Skeletal muscle cell (primary cell): ENCODE results near the gene LSM2.
"Not testable (repeated sequence)": the region's sequence is repeated elsewhere in the genome, so short reads cannot be mapped to it uniquely, and the experiment has no call there.

Experiments
- DNase-seq: peaks from one replicate; pipeline ENCODE4 v3.0.0-alpha.2; 2010; ENCODE audit warnings: low read depth
- H3K4me3 ChIP-seq: 2 replicates; pipeline ENCODE4 v1.5.1; 2011; ENCODE audit warnings: low read depth, mild to moderate bottlenecking, control low read depth, low read length, moderate library complexity

The LSM2 gene

DNA sequence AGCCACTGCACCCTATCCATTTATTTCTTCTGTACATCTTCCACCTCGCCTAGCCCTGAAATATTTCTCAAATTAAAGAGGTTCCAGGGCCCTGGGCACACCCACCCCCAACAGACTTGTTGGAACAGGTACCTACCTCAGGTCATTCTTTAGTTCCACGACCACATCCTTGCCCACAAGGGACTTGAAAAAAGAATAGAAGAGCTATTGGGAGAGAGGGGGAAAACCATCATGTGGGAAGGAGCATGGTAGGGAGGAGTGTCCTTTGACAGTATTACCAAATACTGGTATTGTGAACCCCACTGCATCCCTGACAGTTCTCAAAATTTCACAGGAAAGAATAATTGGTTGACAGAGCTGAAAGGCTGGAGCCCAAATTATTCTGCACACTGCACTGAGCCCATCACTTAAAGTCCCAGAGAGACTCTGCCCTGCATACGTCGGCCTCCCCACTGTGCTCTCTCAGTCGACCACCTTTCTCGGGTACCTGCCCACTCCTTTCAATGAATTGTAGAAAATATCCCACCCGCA, 762 bp downstream of the LSM2 start:
- DNase-seq: no peak

DNA sequence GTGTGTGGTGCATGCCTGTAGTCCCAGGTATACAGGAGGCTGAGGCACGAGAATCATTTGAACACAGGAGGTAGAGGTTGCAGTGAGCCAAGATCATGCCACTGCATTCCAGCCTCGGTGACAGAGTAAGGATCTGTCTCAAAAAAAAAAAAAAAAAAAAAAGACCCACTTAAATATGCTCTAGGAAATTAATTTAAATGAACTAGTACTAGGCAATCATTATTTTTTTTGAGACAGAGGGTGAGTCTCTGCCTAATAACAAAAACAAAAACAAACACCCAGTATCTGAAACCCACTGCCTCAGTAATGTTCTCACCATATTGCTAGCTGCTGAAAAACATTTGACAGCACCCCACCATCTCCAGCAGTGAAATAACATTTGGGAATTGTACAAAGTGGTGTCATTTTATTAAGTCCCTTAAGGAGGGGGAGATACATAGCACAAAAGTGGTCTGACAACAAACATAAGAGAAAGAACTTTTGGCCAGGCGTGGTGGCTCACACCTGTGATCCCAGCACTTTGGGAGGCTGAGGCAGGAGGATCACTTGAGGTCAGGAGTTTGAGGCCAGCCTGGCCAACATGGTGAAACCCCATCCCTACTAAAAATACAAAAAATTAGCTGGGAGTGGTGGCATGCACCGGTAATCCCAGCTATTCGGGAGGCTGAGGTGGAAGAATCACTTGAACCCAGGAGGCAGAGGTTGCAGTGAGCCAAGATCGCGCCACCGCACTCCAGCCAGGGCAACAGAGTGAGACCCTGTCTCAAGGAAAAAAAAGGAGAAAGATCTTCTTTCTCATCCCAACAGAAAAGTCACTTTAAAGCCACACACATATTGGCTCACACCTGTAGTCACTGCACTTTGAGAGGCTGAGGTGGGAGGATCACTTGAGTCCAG, 5.5 kb downstream of the LSM2 start:
- H3K4me3 ChIP-seq, DNase-seq: not testable (repeated sequence)

More for the DNA sequence above, 762 bp downstream of the LSM2 start:
- peak overlapping the region; percentile 85 for H3K4me3 ChIP-seq

DNA sequence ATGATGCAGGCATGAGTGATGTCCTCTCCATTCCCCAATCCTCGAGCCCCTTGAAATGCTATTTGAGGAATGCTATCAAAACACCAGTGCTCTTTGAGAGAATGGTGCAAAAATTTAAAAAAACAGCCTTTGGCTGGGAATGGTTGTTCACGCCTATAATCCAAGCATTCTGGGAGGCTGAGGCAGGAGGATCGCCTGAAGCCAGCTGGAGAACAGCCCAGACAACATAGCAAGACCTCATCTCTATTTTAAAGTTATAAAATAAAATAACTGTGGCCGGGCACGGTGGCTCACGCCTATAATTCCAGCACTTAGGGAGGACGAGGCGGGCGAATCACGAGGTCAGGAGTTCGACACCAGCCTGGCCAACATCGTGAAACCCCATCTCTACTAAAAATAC, 7.0 kb downstream of the LSM2 start:
- no peak overlapping the region for H3K4me3 ChIP-seq

DNA sequence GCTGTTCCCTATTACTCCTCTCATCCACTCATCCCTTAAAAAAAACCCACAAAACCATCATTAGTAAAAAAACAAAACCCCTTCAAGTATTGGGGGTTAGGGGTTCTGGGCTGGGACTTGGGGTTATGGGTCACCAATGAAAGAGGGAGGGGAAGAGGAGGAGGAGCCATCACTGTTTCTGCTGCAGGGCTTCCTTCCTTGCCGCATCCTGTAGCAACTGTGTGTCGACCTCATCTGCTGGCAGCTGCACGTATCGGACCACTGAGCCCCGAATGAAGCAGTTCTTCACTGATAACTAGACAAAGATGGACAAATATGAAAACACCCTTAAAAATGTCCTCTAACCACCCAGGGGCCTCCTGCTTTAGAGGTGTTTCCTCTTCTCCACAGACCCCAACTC, 9.2 kb downstream of the LSM2 start:
- H3K4me3 ChIP-seq: no peak overlapping the region
- no peak for DNase-seq

More for the DNA sequence above, 7.0 kb downstream of the LSM2 start:
- DNase-seq: no peak

DNA sequence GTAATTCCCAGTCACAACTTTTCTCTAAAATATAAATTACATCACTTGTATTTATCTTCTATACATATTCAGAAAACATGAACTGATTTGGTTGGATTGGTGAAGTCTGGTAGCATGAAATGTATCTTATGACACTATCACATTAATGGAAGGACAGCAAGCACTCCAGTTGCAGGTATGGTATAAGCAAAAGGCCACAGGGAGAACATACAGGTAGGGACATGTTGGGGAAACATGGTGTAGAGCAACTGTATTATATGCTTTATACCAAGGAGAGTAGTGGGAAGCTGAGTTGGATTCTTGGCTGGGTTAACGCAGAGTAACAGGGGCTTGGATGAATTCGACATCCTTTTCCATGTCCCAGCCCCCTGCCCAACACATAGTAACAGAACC, 9.8 kb downstream of the LSM2 start:
- no peak for DNase-seq
- H3K4me3 ChIP-seq: no peak overlapping the region

DNA sequence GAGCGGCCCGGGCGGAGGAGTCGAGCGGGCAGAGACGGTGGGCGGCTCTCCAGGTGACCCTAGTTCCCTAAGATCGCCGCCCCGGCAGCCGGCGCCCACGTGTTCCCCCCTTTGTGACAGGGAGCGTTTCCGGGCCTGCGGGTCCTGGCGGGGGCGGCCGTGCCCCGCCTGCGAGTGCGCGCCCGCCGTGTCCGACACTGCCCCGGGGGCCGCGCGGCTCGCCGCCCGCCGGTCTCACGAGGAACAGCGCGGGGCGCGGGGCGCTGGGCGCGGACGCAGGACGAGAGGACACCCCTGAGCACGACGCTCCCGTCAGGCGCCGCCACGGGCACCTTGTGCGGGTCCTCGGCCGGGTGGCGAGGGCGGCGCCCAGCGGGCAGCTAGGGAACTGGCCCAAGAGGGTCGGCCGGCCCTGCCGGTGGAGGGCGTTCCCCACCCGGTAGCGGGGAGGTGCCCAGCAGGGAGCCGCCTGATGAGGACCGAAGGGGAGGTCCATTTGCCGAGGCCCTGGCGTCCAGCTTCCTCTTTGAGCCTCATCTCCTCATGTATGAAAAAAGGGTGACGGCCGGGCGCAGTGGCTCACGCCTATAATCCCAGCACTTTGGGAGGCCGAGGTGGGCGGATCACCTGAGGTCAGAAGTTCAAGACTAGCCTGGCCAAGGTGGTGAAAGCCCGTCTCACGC, 11.0 kb downstream of the LSM2 start, which contains the start of gene VARS1:
Gene VARS1, minus strand, starts transcription at position 137 of the 683 bp plus-strand sequence. CDS start 535 bp downstream, outside the sequence.
- peak within 1 kb of the TSS; percentile 93 for H3K4me3 ChIP-seq
- peak; percentile 60 for DNase-seq

DNA sequence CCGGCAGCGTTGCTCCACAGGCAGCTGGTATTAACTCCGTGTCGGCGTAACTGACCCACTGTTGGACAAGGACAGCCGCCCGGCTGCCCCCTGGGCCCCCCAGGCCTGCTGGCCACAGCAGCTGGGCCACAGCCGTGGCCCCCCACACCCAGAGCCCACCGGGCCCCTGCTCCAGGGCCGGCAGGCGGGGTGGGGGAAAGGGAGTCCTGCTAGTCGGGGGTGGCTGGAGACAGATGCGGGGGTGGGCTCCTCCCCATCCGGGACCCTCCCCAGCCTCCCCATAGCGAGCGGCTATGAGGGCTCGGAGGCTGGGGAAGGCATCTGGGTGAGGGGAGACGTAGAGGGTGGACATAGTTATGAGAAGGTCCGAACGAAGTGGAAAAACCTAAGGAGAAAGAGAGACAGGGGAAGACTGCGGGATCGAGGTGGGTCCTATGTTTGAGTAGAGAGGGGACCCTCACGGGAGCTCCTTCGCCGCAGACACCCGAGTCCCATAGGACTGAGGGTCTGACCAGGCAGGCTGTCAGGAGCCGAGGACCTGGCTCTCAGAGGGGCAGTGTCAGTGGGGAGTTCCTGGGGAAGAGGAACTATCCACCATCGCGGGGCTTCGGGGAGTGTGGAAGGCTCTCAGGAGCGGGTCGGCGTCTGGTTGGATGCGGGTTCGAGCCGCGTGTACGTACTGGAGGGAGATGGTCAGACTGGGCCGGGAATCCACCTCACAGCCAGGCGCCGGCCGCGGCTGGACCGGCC, 11.7 kb downstream of the LSM2 start:
- no peak for DNase-seq

DNA sequence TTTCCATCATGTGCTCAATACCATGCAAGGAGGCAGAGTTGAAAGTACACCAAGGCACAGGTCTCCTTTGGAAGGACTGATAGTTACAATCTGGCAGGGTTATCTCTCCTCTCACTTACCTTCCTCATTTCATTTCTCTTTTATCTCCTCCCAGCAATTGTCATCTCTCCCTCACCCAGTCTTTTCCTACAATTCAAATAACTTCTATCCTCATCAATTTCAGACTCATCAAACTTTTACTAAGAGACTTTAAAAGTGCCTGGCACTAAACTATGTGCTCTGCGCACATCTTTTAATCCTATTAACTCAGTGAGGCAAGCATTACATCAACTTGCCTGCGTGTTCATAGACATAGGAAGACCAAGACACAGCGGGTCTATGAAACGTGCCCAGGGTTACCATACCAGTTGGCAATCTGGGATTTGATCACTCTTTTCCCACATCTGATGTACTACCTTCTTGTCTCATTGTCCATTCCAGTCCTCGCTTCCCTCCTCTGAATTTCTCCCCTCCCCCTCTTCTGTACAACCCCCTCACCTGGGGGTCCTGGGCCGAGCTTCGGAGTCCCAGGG, 12.4 kb downstream of the LSM2 start:
- H3K4me3 ChIP-seq: peak overlapping the region; percentile 93
- no peak for DNase-seq

More for the DNA sequence above, 11.7 kb downstream of the LSM2 start:
- H3K4me3 ChIP-seq: peak overlapping the region; percentile 93

DNA sequence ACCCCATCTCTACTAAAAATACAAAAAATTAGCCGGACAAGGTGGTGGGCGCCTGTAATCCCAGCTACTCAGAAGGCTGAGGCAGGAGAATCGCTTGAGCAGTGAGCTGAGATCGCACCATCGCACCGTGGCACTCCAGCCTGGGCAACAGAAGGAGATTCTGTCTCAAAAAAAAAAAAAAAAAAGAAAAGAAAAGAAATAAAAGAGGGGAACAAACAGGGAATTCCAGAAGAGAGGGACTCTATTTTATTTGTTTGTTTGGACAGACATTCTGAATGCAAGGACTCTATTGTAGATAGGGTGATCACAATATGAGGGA, 12.9 kb downstream of the LSM2 start:
- H3K4me3 ChIP-seq: peak overlapping the region; percentile 93
- DNase-seq: not testable (repeated sequence)

DNA sequence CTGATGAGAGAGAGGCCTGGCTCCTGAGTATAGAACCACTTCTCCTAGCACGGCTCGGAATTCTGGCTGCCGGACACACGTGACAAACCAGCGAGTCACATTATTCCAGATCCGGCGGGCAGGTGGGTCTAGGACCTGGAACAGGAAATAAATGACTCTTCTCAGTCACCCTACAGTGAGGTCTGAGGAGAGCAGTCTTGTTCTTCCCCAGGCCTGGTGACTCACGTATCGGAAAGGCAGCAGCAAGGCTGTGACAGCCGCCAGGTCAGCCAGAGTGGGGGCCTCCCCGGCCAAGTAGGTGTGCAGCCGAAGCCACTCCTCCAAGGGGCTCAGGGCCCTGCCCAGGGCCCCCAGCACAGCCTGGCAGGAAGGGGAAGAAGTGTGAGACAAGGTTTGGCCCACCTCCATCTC, 14.0 kb downstream of the LSM2 start:
- DNase-seq: no peak
- H3K4me3 ChIP-seq: no peak overlapping the region

DNA sequence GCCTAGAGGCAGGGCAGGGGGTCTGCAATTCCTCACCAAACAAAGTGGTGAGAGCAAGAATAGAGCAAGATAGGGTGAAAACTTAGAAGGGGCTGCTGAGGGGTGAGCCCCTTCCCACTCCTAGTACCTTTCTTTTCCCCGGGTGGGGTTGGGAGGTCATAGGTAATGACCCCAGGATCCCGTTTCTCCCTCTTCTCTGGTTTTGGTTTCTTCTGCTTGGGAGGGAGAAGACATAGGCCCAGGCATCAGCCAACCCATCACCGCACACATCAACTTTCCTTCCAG, 14.7 kb downstream of the LSM2 start:
- no peak for DNase-seq
- H3K4me3 ChIP-seq: no peak overlapping the region

DNA sequence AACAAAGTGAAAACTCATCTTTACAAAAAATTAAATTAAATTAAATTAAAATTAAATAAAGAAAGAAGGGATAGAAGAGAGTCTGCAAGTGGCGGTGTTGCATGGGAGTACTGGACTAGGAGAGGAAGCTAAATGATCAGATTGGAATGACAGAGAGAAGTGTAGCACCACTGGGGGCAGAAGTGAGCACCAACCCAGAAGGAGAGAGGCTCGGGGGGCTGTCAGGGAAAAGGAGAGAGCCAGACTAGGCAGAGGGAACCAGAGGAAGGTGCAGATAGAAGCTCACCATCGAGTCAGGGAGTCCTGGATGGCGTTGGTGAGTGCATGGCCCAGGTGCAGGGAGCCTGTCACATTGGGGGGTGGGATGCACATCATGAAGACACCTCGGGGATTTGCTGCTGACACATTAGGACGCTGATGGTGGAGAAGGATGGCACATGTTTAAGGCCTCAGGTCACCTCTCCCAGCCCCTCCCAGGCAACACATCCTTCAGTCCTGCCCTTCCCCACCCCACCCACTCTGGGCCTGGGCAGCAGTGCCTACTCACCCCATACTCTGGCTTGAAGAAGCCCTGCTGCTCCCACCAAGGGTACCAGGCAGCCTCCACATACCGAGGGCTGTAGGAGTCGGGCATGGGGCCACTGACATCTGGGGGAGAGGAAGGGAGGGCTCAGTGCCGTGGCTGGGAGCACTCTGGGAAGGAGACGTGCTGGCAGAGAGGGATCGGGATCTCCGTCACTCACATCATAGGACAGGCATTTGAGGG, 15.3 kb downstream of the LSM2 start:
- no peak for DNase-seq
- no peak overlapping the region for H3K4me3 ChIP-seq

DNA sequence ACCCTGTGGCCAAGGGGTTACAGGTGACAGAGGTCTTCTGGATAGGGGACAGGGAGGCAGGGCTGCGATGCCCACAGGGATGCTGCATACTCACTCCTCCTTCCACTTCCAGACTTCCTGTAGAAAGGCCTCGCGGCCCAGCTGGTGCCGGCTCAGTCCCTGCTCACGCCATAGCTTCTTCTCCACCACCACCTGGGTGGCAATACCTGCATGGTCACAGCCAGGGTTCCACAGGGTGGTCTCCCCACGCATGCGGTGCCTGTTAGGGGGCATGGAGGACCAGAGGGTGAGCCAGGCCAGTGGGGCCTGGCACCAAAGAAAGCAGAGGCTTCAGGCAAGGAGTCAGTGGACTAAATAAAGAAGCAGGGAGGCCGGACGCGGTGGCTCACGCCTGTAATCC, 21.3 kb downstream of the LSM2 start:
- DNase-seq: no peak
- no peak overlapping the region for H3K4me3 ChIP-seq

DNA sequence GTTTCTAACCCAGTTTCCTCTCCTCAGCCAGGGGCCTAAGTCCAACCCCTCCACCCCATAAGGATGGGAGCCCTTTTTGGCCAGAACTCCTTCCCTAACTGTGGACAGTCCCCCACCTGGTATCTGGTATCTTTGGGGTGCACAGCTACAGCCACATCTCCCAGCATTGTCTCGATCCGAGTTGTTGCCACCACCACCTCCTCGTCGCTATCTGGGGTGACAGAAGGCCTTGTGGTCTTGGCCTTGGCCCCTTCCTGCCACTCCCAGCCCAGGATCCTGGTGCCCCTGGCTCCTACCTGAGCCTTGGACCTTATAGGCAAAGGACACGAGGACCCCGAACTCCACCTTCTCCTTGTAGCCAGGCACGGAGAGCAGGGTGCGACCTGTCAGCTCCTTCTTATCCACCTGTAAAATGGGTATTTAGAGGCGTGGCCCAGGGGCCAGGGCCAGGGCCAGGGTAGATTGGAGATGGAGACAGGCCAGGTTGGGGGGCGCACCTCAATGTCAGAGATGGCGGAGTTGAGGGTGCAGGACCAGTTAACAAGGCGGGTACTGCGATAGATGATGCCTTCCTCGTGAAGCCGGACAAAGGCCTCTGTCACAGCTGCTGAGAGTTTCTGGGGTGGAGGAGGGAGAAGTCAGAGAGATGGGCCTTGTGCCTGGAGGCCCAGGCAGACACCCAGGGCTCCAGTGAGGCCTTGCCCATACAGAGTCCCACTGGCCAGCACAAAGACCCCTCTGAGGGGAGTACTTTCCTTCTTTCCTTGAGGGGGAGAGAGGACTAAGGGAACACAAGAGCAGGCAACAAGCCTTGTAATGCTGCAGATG, 22.5 kb downstream of the LSM2 start:
- no peak overlapping the region for H3K4me3 ChIP-seq
- DNase-seq: no peak

DNA sequence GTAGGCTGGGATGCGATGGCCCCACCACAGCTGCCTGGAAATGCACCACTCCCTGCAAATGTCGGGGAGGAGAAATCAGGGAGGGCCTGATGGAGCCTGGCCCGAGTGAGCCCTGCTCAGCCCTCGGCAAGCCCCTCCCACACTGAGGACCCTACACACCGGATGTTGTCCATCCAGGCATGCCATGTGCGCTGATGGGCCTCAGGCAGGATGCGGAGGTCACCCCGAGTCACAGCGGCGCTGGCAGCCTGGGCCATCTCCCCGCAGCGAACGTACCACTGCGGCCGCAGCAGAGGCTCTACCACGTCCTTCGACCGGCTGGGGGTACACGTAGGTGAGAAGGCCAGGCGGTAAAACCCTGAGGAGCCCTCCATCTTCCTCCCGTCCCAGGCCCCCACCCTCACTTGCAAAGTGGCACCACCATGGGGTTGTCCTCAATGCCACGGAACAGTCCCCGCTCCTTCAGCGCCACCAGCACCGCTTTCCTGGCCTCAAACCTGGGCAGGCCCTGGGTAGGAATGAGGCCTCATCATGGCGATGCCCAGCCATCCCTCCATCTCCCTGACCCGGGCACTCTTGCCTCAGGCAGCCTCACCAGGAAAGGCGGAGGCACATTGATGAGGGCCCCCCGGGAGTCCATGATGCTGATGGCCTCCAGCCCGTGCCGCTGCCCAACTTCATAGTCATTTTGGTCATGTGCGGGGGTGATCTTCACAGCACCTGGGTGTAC, 24.5 kb downstream of the LSM2 start:
- DNase-seq: no peak
- H3K4me3 ChIP-seq: no peak overlapping the region

DNA sequence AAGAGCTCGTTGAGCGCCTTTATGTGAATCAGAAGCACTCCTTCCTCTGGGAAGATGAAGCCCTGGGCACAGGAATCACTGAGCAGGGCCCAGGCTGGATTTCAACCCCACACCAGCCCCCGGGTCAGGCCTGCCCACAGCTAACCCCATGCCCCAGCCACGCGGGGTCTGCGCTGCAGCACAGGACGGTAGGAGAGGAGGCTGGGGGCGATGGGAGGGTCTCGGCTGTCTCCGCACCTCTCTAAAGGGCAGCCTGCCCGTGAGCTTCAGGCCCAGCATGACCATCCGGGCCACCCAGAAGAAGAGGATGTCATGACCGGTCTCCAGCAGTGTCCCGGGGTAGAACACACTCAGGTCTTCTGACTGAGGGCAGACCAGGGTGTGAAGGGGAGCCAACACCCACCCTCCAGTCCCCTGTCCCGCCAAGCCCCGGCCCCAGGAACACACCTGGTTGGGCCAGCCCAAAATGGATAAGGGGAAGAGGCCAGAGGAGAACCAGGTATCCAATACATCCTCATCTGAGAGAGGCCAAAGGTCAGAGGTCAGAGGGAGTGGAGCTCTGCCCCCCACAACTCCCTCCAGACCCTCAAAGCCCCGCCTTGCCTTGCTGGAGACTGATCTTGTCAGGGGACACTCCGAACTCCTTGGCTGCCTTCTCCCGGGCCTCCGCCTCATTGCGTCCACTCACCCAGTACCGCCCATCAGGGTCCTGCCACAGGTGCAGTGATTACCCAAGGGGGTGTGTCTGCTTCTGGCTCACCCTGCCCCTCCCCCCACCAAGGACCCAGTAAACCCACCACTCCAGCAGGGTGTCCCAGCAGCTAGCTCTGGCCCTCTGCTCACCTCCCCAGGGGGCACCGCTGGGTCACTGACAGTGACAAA, 25.3 kb downstream of the LSM2 start:
- DNase-seq: no peak
- H3K4me3 ChIP-seq: no peak overlapping the region
